Measurements from ENCODE around the gene FRY. TPM values are rescaled to one million over a fixed set of nuclear protein-coding genes. Genes with fewer than 3 reads are reported as not detected.
A peak's percentile ranks its signal among the peaks of the same experiment; 100 is the strongest.

The FRY gene
- total and polyA plus RNA-seq, 2 of the 13 experiments (the other 11 are each of a cell fraction or from before 2014, with no cell fraction given), result 8.2 to 13.1 TPM

GRCh38 chr13:32315238-32316027, 283.9 kb downstream of the FRY start, which contains the start of the genes BRCA2 and ZAR1L (continued):
- TF ChIP-seq KAT8 (CRISPR knock-in tag; IDR thresholded peaks at IDR 0.05) (peak; percentile 97), CCAR2 (optimal IDR thresholded peaks at IDR 0.05; ENCODE audit: low read depth, low read length) (no peak), ZNF274 (CRISPR knock-in tag; IDR thresholded peaks at IDR 0.05) (no peak; the same call in 1 of the 2 replicates), RFXANK (CRISPR knock-in tag; IDR thresholded peaks at IDR 0.05) (no peak), ZNF451 (CRISPR knock-in tag; IDR thresholded peaks at IDR 0.05) (no peak), ZNF564 (CRISPR knock-in tag; IDR thresholded peaks at IDR 0.05) (0 out of 2 replicates have a peak, but pooled peaks have one; percentile 55), PAF1 (CRISPR knock-in tag; IDR thresholded peaks at IDR 0.05) (no peak), ZNF235 (CRISPR knock-in tag; IDR thresholded peaks at IDR 0.05; ENCODE audit: borderline replicate concordance) (no peak), ZNF562 (CRISPR knock-in tag; IDR thresholded peaks at IDR 0.05; ENCODE audit: borderline replicate concordance) (no peak), RBFOX2 (IDR thresholded peaks at IDR 0.05; ENCODE audit: low read depth, low read length) (peak; percentile 95), ELF4 (CRISPR knock-in tag; IDR thresholded peaks at IDR 0.05; ENCODE audit: borderline replicate concordance) (peak; percentile 98), GFI1 (CRISPR knock-in tag; IDR thresholded peaks at IDR 0.05; ENCODE audit: borderline replicate concordance) (0 out of 2 replicates have a peak, but pooled peaks have one; percentile 23), NBN (conservative IDR thresholded peaks at IDR 0.05) (no peak), HINFP (CRISPR knock-in tag; IDR thresholded peaks at IDR 0.05; ENCODE audit: low read depth) (no peak), DR1 (CRISPR knock-in tag; IDR thresholded peaks at IDR 0.05) (no peak), PRDM4 (CRISPR knock-in tag; IDR thresholded peaks at IDR 0.05; ENCODE audit: borderline replicate concordance) (no peak), ZNF879 (CRISPR knock-in tag; IDR thresholded peaks at IDR 0.05) (no peak), ETV5 (CRISPR knock-in tag; IDR thresholded peaks at IDR 0.05; ENCODE audit: borderline replicate concordance) (peak; percentile 58), ZNF350 (CRISPR knock-in tag; IDR thresholded peaks at IDR 0.05; ENCODE audit: borderline replicate concordance, low read depth) (peak; percentile 29; the same call in 1 of the 2 replicates), ZNF263 (CRISPR knock-in tag; IDR thresholded peaks at IDR 0.05) (no peak), MXD1 (CRISPR knock-in tag; IDR thresholded peaks at IDR 0.05) (peak; percentile 78; the same call in 1 of the 2 replicates), GABPB1 (CRISPR knock-in tag; IDR thresholded peaks at IDR 0.05) (peak; percentile 94), ZNF460 (CRISPR knock-in tag; IDR thresholded peaks at IDR 0.05; ENCODE audit: borderline replicate concordance) (no peak), REL (CRISPR knock-in tag; conservative IDR thresholded peaks at IDR 0.05) (no peak), FOXK1 (CRISPR knock-in tag; IDR thresholded peaks at IDR 0.05; ENCODE audit: borderline replicate concordance, low read depth) (peak; percentile 83), NKX3-1 (CRISPR knock-in tag; IDR thresholded peaks at IDR 0.05) (no peak; the same call in 1 of the 2 replicates)
- TF ChIP-seq, protein P1, sequence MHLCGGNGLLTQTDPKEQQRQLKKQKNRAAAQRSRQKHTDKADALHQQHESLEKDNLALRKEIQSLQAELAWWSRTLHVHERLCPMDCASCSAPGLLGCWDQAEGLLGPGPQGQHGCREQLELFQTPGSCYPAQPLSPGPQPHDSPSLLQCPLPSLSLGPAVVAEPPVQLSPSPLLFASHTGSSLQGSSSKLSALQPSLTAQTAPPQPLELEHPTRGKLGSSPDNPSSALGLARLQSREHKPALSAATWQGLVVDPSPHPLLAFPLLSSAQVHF (CRISPR knock-in tag; IDR thresholded peaks at IDR 0.05), result no peak

Data from HepG2 (cell line).